Measurements from ENCODE around the gene PINLYP. TPM values are rescaled to one million over a fixed set of nuclear protein-coding genes. Genes with fewer than 3 reads are reported as not detected.
A peak's percentile ranks its signal among the peaks of the same experiment; 100 is the strongest.

Gene PINLYP
- total RNA-seq (2013): 1.3 TPM
- polyA plus RNA-seq (1 to 10 TPM in 1 of 3 donors, under 1 TPM in 2; 0.83 to 1.3 (median 0.93) TPM), polyA minus RNA-seq (0.56 TPM in 1 of 2 replicates, not detected in the other), total RNA-seq (1.3 to 16.4 (median 4.7) reads per million in 11 experiments)

DNA sequence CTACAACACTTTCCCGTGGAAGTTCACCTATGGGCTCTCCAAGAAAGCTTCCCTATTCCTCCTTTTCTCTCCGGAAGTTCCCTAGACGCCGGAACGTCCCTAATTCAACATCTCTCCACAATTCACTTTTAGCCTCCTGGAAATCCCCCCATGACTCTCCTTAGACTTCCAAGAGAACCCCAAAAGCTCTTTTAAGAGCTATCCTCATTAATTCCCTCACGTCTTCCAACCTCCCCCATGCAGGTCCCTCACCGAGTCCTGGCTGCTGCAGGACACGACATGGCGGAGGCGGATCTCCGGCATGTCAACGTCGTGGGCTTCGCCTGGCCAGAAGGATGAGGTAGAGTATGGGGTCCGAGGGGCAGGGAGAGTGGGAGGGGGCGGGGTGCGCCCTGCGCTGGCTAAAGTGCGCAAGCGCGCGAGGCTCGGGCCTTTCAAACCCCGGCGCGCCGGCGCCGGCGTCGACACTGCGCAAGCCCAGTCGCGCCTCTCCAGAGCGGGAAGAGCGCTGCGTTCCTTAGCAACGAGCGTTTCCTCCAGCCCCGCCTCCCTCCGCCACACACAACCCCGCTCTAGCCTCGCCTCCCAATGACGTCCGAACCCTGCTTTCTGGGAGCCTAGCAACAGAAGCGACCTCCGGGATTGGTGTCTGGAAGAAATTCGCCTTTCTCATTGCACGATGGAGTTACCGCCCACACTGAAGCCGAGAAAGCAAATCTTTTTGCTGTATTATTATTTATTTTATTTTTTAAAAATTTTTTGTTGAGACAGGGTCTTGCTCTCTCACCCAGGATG is at the start of gene PINLYP, which contains the start of gene XRCC1:
TSS of gene PINLYP (plus strand) at position 646 of the 795 bp plus-strand sequence. CDS start 1,391 bp downstream, outside the sequence.
TSS of gene XRCC1 (minus strand) at position 372 of the 795 bp plus-strand sequence. CDS start at position 303, 69 bp downstream.
- Histone ChIP-seq H3K27me3 (ENCODE audit: control insufficient read depth in 2 of 2, insufficient read depth in 2 of 2, low read length in 2 of 2) (no peaks in the 10 kb centered on the region), H3K9ac (ENCODE audit: insufficient read depth, low read length, poor library complexity, severe bottlenecking) (peak within 1 kb of the TSS; percentile 90), H3K27ac (ENCODE audit: low read depth in 1 of 2, low read length in 2 of 2) (peak within 1 kb of the TSS; percentile 71 to 96), H3K4me1 (ENCODE audit: control insufficient read depth in 1 of 2, insufficient read depth in 2 of 2, low read length in 2 of 2) (peaks cover 25 to 28% of the 10 kb centered on the region in 2 donors), H3K36me3 (replicated peaks in 1 of 2; ENCODE audit: control insufficient read depth in 1 of 2, insufficient read depth in 2 of 2, low read length in 2 of 2) (peaks cover 0 to 17% of the 10 kb centered on the region in 2 donors), H3K9me3 (replicated peaks in 1 of 2; ENCODE audit: control insufficient read depth in 1 of 2, insufficient read depth in 1 of 2, low read length in 2 of 2) (no peaks in the 10 kb centered on the region), H4K20me1 (ENCODE audit: insufficient read depth, low read length) (no peaks in the 10 kb centered on the region), H3K4me2 (replicated peaks; ENCODE audit: extremely low read depth, low read length, poor library complexity, severe bottlenecking) (peak within 1 kb of the TSS; percentile 79), H3K4me3 (replicated peaks in 1 of 3; ENCODE audit: low read depth in 2 of 3, low read length in 3 of 3) (peak within 1 kb of the TSS; percentile 72 to 89 (median 87)), H2AFZ (ENCODE audit: insufficient read depth, low read depth, low read length, poor library complexity, severe bottlenecking) (peak within 1 kb of the TSS; percentile 94), H3K79me2 (ENCODE audit: insufficient read depth, low read length) (peaks cover 34% of the 10 kb centered on the region)
- peak; percentile 99 for DNase-seq
- H3K27me3 Mint-ChIP-seq (ENCODE audit: low read depth in 3 of 3): peaks cover 0 to 4% (median 0%) of the 10 kb centered on the region in 3 donors
- peak within 1 kb of the TSS; percentile 95 to 98 (median 97) for H3K27ac Mint-ChIP-seq
- H3K4me1 Mint-ChIP-seq: peaks cover 33% of the 10 kb centered on the region
- peak within 1 kb of the TSS; percentile 87 to 96 for H3K4me3 Mint-ChIP-seq
- intact Hi-C loops (cut with micrococcal nuclease): loop anchor here (1.0 kb wide), 1 partner anchor 21 kb away; the partner anchor contains the start of genes IRGQ (in 2 of the 2) and ZNF576 (in 2 of the 2)
- TF ChIP-seq, protein P1, sequence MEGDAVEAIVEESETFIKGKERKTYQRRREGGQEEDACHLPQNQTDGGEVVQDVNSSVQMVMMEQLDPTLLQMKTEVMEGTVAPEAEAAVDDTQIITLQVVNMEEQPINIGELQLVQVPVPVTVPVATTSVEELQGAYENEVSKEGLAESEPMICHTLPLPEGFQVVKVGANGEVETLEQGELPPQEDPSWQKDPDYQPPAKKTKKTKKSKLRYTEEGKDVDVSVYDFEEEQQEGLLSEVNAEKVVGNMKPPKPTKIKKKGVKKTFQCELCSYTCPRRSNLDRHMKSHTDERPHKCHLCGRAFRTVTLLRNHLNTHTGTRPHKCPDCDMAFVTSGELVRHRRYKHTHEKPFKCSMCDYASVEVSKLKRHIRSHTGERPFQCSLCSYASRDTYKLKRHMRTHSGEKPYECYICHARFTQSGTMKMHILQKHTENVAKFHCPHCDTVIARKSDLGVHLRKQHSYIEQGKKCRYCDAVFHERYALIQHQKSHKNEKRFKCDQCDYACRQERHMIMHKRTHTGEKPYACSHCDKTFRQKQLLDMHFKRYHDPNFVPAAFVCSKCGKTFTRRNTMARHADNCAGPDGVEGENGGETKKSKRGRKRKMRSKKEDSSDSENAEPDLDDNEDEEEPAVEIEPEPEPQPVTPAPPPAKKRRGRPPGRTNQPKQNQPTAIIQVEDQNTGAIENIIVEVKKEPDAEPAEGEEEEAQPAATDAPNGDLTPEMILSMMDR (IDR thresholded peaks at IDR 0.05): no peak
- 0% methylated on average over 27 of the region's 51 CpGs for WGBS (ENCODE audit: insufficient coverage)
- H3K36me3 Mint-ChIP-seq: peaks cover 10 to 22% of the 10 kb centered on the region in 2 donors
- no peaks in the 10 kb centered on the region for H3K9me3 Mint-ChIP-seq

Measured in CD14-positive monocyte (primary cell).